Coronary artery (tissue), 2 donors: ENCODE data around the gene RNF166.

Experiments used
- DNase-seq: peaks from one replicate; pipeline ENCODE4 v3.0.0-alpha.2; 2017; ENCODE audit warnings: low spot score
- H3K27ac ChIP-seq, 2 donors: fragments of 200-600 bp; sonication (generic); one replicate each; pipeline ENCODE4 v1.5.1; 2016 to 2019
- H3K4me3 ChIP-seq: fragments of 200-600 bp; sonication (generic); 2 replicates; pipeline ENCODE4 v1.5.1; 2016; ENCODE audit warnings: mild to moderate bottlenecking, moderate library complexity
- CTCF ChIP-seq: fragments of 200-600 bp; sonication (generic); IDR thresholded peaks from one replicate; pipeline ENCODE4 v1.5.1; 2019; ENCODE audit warnings: antibody characterized with exemption

Gene RNF166

GRCh38 chr16:88705801-88706228 lies 393 bp downstream of the RNF166 start:
- no peak for DNase-seq
- no peak for TF ChIP-seq CTCF
- Histone ChIP-seq H3K27ac (peak overlapping the region; percentile 66 to 91), H3K4me3 (peak overlapping the region; percentile 94)

GRCh38 chr16:88705076-88705684 lies 1.0 kb downstream of the RNF166 start:
- H3K27ac ChIP-seq, result peak overlapping the region; percentile 66 to 91
- DNase-seq, result no peak
- TF ChIP-seq CTCF, result no peak
- H3K4me3 ChIP-seq, result peak overlapping the region; percentile 94

GRCh38 chr16:88703486-88704309 lies 2.5 kb downstream of the RNF166 start:
- Histone ChIP-seq H3K27ac (peak overlapping the region in 1 of 2 donors; percentile 81), H3K4me3 (peak overlapping the region; percentile 36)
- DNase-seq, result no peak
- no peak for TF ChIP-seq CTCF

- H3K27ac ChIP-seq, result peak overlapping the region in 1 of 2 donors; percentile 81
- no peak for TF ChIP-seq CTCF
- DNase-seq, result no peak
- no peak overlapping the region for H3K4me3 ChIP-seq
These were observed 3.6 kb downstream of the RNF166 start for GRCh38 chr16:88702371-88703210.

- H3K27ac ChIP-seq, result peak overlapping the region in 1 of 2 donors; percentile 81
- no peak for TF ChIP-seq CTCF
- no peak for DNase-seq
- peak overlapping the region; percentile 48 for H3K4me3 ChIP-seq
These were observed 4.4 kb downstream of the RNF166 start for GRCh38 chr16:88701581-88702370.
